GM23248 (cell line): ENCODE results near the gene SDCCAG8. TPM values are rescaled to one million over a fixed set of nuclear protein-coding genes. Genes with fewer than 3 reads are reported as not detected.

ENCODE experiments used
- DNase-seq: peaks from one replicate; pipeline ENCODE4 v3.0.0-alpha.2; 2015
- H2AFZ ChIP-seq: fragments of 200-600 bp; sonication (generic); 2 replicates; pipeline ENCODE4 v1.6.1; 2016; ENCODE audit warnings: antibody characterized with exemption
- H3F3A ChIP-seq: fragments of 200-600 bp; sonication (generic); 2 replicates; pipeline ENCODE4 v1.6.1; 2016; ENCODE audit warnings: mild to moderate bottlenecking, antibody characterized with exemption, mixed run types; ENCODE audit not compliant: insufficient read depth
- H3K27ac ChIP-seq: fragments of 200-600 bp; sonication (generic); 2 replicates; pipeline ENCODE4 v1.5.1; 2016; ENCODE audit warnings: mild to moderate bottlenecking
- H3K27me3 ChIP-seq: fragments of 200-600 bp; sonication (generic); replicated peaks from 2 replicates; pipeline ENCODE4 v1.6.1; 2016; ENCODE audit warnings: mild to moderate bottlenecking; ENCODE audit not compliant: insufficient read depth
- H3K36me3 ChIP-seq: fragments of 200-600 bp; sonication (generic); 2 replicates; pipeline ENCODE4 v1.6.1; 2016; ENCODE audit warnings: low read depth, mild to moderate bottlenecking
- H3K4me1 ChIP-seq: fragments of 200-600 bp; sonication (generic); 2 replicates; pipeline ENCODE4 v1.6.1; 2016; ENCODE audit warnings: mild to moderate bottlenecking; ENCODE audit not compliant: insufficient read depth
- H3K4me2 ChIP-seq: fragments of 200-600 bp; sonication (generic); one replicate; pipeline ENCODE4 v1.6.1; 2016; ENCODE audit warnings: mild to moderate bottlenecking; ENCODE audit not compliant: unreplicated experiment
- H3K4me3 ChIP-seq: fragments of 200-600 bp; sonication (generic); 2 replicates; pipeline ENCODE4 v1.5.1; 2016; ENCODE audit warnings: mild to moderate bottlenecking
- H3K79me2 ChIP-seq: fragments of 200-600 bp; sonication (generic); 2 replicates; pipeline ENCODE4 v1.6.1; 2016; ENCODE audit warnings: mild to moderate bottlenecking; ENCODE audit not compliant: insufficient read depth
- H3K9ac ChIP-seq: fragments of 200-600 bp; sonication (generic); 2 replicates; pipeline ENCODE4 v1.6.1; 2016; ENCODE audit warnings: mild to moderate bottlenecking
- H3K9me2 ChIP-seq: fragments of 200-600 bp; sonication (generic); 2 replicates; pipeline ENCODE4 v1.6.1; 2016; ENCODE audit warnings: mixed run types, mild to moderate bottlenecking, moderate library complexity; ENCODE audit not compliant: insufficient read depth
- H3K9me3 ChIP-seq: fragments of 200-600 bp; sonication (generic); one replicate; pipeline ENCODE4 v1.6.1; 2017; ENCODE audit warnings: low read depth
- H4K20me1 ChIP-seq: fragments of 200-600 bp; sonication (generic); 2 replicates; pipeline ENCODE4 v1.6.0; 2016; ENCODE audit not compliant: insufficient read depth
- EZH2 ChIP-seq: fragments of 200-600 bp; sonication (generic); IDR thresholded peaks from 2 replicates; pipeline ENCODE4 v1.6.1; 2018; ENCODE audit warnings: antibody characterized with exemption, mild to moderate bottlenecking; ENCODE audit not compliant: insufficient read depth, poor library complexity, severe bottlenecking
- EZH2phosphoT487 ChIP-seq: fragments of 200-600 bp; sonication (generic); IDR thresholded peaks from 2 replicates; pipeline ENCODE4 v1.6.1; 2018; ENCODE audit warnings: antibody characterized with exemption, moderate library complexity, mild to moderate bottlenecking, low read depth; ENCODE audit not compliant: insufficient read depth
- WGBS, 2 experiments: methylation state at CpG; one replicate each; pipeline ENCODE4 v1.1.6; 2015 to 2017; ENCODE audit warnings: low lambda C conversion rate in 2 of 2, low coverage in 1 of 2; ENCODE audit errors: missing lambda C conversion rate in 2 of 2; 5-methylcytosine and 5-hydroxymethylcytosine counted together
- in situ Hi-C: fragments of 300-500 bp; cut with MboI; formaldehyde crosslinking; loops from 2 replicates; pipeline ENCODE4 v1.15.0; 2020
- polyA plus RNA-seq: library from polyadenylated mRNA; unstranded; fragments of >200 nt; fragmentation: Nextera tagmentation; extraction: Ambion mirVana; gene quantifications from 2 replicates; pipeline ENCODE4 v1.2.1, GENCODE V29; 2016
- total RNA-seq: library from RNA; depleted of rRNA; stranded (reverse); fragments of >200 nt; shearing (Covaris generic); gene quantifications from 2 replicates; pipeline ENCODE4 v1.2.3, GENCODE V29; 2014

The SDCCAG8 gene
- total and polyA plus RNA-seq, 2 experiments from 2014 or later, result 29.4 to 45.3 TPM

- TF ChIP-seq EZH2, result no peak
- Histone ChIP-seq H3K9me3 (no peaks in the 10 kb centered on the region), H3K36me3 (0 out of 2 replicates have a peak, but pooled peaks cover 4% of the 10 kb centered on the region), H3K4me3 (no peak overlapping the region), H3K4me1 (0 out of 2 replicates have a peak, but pooled peaks cover 6% of the 10 kb centered on the region), H3K9ac (no peak overlapping the region), H3K27me3 (no peaks in the 10 kb centered on the region), H2AFZ (no peak overlapping the region), H3K27ac (no peak overlapping the region), H3K79me2 (no peaks in the 10 kb centered on the region), H4K20me1 (no peaks in the 10 kb centered on the region), H3K4me2 (no peak overlapping the region), H3K9me2 (0 out of 2 replicates have a peak, but pooled peaks cover 3% of the 10 kb centered on the region), H3F3A (0 out of 2 replicates have a peak, but pooled peaks cover 4% of the 10 kb centered on the region)
- WGBS, 2 experiments, result 100% methylated on average over 1 of the region's 1 CpG
- no peak for DNase-seq
- in situ Hi-C loops, result no loop called here
These were observed 279.2 kb downstream of the SDCCAG8 start for GRCh38 chr1:243535014-243535413.

DNA sequence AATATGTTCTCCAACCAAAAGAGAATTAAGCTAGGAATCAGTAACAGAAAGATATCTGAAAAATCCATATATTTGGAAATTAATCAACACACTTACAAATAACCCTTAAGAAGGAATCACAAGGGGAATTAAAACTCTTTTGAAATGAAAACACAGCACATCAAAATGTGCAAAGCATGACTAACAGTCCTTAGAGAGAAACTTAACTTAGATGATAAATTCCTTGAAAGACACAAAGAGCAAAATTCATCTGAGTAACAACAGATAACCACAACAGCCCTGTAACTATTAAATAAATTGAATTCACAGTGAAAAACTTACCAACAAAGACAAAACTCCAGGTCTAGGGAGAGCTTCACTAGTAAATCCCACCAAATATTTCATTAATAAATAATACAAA lies 283.8 kb downstream of the SDCCAG8 start:
- peaks cover 13% of the 10 kb centered on the region; the same call in 1 of the 2 replicates for H3K36me3 ChIP-seq

GRCh38 chr1:243542739-243543415 lies 287.0 kb downstream of the SDCCAG8 start:
- in situ Hi-C loops, result no loop called here
- H4K20me1 ChIP-seq, result no peaks in the 10 kb centered on the region
- H3F3A ChIP-seq, result 0 out of 2 replicates have a peak, but pooled peaks cover 7% of the 10 kb centered on the region
- no peak overlapping the region for H3K9ac ChIP-seq
- H3K79me2 ChIP-seq, result no peaks in the 10 kb centered on the region
- no peaks in the 10 kb centered on the region for H3K27me3 ChIP-seq
- 77 to 78% methylated on average over 7 of the region's 7 CpGs for WGBS, 2 experiments
- no peaks in the 10 kb centered on the region for H3K9me3 ChIP-seq
- 0 out of 2 replicates have a peak, but pooled peaks cover 13% of the 10 kb centered on the region for H3K4me1 ChIP-seq
- no peak for TF ChIP-seq EZH2phosphoT487
- TF ChIP-seq EZH2, result no peak
- H3K4me2 ChIP-seq, result no peak overlapping the region
- H2AFZ ChIP-seq, result no peak overlapping the region
- H3K27ac ChIP-seq, result no peak overlapping the region
- no peak for DNase-seq
- peaks cover 25% of the 10 kb centered on the region; the same call in 1 of the 2 replicates for H3K36me3 ChIP-seq
- no peak overlapping the region for H3K4me3 ChIP-seq
- H3K9me2 ChIP-seq, result no peaks in the 10 kb centered on the region

More for the DNA sequence above, 283.8 kb downstream of the SDCCAG8 start:
- 0 out of 2 replicates have a peak, but pooled peaks cover 3% of the 10 kb centered on the region for H3K9me2 ChIP-seq
- in situ Hi-C loops, result no loop called here
- H3K79me2 ChIP-seq, result no peaks in the 10 kb centered on the region
- no peak overlapping the region for H3K4me2 ChIP-seq
- no peaks in the 10 kb centered on the region for H4K20me1 ChIP-seq
- H3K27ac ChIP-seq, result no peak overlapping the region
- H3K27me3 ChIP-seq, result no peaks in the 10 kb centered on the region
- no peak overlapping the region for H3K9ac ChIP-seq
- DNase-seq, result peak; percentile 31
- no peak for TF ChIP-seq EZH2phosphoT487
- no peak for TF ChIP-seq EZH2
- H3K4me3 ChIP-seq, result no peak overlapping the region
- H3K9me3 ChIP-seq, result no peaks in the 10 kb centered on the region
- 0 out of 2 replicates have a peak, but pooled peaks cover 7% of the 10 kb centered on the region for H3F3A ChIP-seq
- 0 out of 2 replicates have a peak, but pooled peaks cover 13% of the 10 kb centered on the region for H3K4me1 ChIP-seq
- no peak overlapping the region for H2AFZ ChIP-seq

GRCh38 chr1:243543501-243543900 lies 287.7 kb downstream of the SDCCAG8 start:
- WGBS, 2 experiments, result 96 to 97% methylated on average over 2 of the region's 2 CpGs
- no peaks in the 10 kb centered on the region for H3K9me2 ChIP-seq
- in situ Hi-C loops, result no loop called here
- no peak for DNase-seq
- H2AFZ ChIP-seq, result no peak overlapping the region
- no peaks in the 10 kb centered on the region for H3K27me3 ChIP-seq
- H3F3A ChIP-seq, result 0 out of 2 replicates have a peak, but pooled peaks cover 7% of the 10 kb centered on the region
- H3K4me3 ChIP-seq, result no peak overlapping the region
- H3K36me3 ChIP-seq, result peaks cover 22% of the 10 kb centered on the region; the same call in 1 of the 2 replicates
- H3K4me1 ChIP-seq, result peaks cover 14% of the 10 kb centered on the region
- no peak overlapping the region for H3K27ac ChIP-seq
- TF ChIP-seq EZH2 (no peak), EZH2phosphoT487 (no peak)
- no peaks in the 10 kb centered on the region for H4K20me1 ChIP-seq
- no peak overlapping the region for H3K9ac ChIP-seq
- H3K9me3 ChIP-seq, result no peaks in the 10 kb centered on the region
- no peaks in the 10 kb centered on the region for H3K79me2 ChIP-seq
- no peak overlapping the region for H3K4me2 ChIP-seq
